ENCODE results near the gene MARCHF9.
"Not testable (repeated sequence)": the region's sequence is repeated elsewhere in the genome, so short reads cannot be mapped to it uniquely, and the experiment has no call there.

MARCHF9 gene

DNA sequence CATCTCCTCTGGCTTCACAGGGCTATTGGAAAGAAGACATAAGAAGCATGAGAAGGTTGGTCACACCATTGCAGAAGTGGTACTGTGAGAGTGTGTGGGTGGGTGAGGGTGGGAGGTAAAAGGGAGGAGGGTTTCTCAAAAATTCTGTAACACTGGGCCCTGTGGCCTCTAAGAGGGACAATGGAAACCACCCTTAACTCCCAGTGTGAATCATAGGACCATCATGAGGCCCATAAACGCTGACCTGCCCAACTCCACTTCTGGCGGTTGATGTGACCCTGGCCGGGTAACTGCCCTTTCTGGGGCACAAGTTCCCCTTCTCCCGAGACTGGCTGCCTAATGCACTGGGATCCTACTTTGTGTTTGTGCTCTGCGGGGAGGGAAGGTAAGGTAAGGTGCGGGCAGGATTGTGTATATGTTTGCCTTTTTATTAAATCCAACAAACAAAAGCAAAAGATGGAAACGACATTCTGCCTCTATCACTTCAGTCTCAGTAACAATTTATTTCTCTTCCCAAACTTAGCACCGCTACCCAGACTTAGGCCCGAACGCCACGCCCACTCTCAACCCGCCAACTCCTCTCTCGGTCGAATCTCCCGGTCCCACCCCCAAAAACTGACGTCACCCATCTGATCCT, 16.5 kb downstream of the MARCHF9 start:
- DNase-seq: peak; percentile 88 to 95

DNA sequence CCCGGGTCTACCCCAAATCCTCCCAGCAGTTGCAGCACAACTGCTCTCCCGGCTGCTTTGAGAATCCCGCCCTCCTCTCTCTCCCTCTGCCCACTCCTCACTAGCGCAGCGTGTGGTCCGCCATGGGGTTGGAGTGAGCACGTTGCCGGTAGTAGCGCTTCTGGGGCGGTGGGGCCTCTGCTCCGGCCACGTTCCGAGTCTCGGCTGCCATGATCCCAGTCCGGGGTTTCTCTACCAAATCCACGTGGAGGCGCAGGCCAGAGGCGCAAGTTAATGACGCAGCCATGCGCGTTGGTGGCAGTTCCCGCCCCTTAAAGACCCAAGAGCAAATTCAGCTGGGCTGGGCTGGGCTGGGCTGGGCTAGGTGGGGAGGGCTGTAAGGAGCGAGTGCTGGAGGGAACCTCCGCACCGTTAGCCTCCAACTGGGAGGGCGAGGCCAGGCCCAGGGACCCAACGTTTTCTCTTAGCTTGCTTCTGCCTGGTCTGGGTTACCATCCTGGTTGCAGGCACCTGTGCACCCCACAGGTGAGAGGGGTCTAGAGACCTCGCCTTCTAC, 17.0 kb downstream of the MARCHF9 start, which contains the start of gene METTL1:
TSS of gene METTL1 (minus strand) at position 233 of the 556 bp plus-strand sequence. CDS start at position 211, 22 bp downstream.
- DNase-seq: peak; percentile 98

DNA sequence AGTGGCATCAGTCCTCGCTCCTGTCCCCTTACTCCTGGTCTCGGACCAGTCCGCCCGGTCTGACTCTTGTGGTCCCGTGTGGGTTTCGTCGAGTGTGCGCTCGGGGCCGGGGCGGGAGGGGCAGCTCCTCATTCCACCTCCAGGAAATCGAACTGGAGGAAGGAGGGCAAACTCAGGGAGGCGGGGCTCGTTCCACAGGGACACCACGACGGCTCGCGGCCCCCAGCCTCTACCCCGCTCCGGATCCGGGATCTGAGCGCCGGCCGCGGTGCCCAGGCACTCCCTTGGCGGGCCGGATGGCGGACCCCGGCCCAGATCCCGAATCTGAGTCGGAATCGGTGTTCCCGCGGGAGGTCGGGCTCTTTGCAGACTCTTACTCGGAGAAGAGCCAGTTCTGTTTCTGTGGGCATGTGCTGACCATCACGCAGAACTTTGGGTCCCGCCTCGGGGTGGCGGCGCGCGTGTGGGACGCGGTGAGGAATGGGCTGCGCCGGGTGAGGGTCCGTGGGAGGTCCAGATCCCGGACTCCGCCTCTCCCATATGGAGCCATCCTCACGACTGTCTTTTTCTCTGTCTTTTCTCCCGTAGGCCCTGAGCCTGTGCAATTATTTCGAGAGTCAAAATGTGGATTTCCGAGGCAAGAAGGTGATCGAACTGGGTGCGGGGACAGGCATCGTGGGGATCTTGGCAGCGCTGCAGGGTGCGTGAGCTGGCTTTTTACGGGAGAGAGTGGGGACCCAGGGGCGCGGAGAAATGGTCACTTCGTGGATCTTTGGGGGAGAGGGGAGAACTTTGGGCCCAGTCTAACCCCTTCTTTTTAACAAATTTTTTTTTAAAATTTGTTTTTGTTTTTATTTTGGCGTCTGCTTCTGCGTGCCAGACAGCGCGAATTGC, 17.8 kb downstream of the MARCHF9 start, which contains the start of gene EEF1AKMT3:
TSS of gene EEF1AKMT3 (plus strand) at position 186 of the 894 bp plus-strand sequence. CDS start at position 297, 111 bp downstream.
- DNase-seq: peak; percentile 49 to 69

DNA sequence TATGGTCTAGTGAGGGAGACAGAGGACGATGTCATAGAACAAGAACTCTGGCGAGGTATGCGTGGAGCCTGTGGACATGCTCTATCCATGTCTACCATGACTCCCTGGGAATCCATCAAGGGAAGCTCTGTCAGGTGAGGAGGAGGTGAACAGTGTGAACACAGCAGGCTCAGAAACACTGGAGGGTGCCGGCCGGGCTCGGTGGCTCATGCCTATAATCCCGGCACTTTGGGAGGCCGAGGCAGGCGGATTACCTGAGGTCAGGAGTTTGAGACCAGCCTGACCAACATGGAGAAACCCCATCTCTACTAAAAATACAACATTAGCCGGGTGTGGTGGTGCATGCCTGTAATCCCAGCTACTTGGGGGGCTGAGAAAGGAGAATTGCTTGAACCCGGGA, 19.7 kb downstream of the MARCHF9 start:
- DNase-seq: not testable (repeated sequence)

DNA sequence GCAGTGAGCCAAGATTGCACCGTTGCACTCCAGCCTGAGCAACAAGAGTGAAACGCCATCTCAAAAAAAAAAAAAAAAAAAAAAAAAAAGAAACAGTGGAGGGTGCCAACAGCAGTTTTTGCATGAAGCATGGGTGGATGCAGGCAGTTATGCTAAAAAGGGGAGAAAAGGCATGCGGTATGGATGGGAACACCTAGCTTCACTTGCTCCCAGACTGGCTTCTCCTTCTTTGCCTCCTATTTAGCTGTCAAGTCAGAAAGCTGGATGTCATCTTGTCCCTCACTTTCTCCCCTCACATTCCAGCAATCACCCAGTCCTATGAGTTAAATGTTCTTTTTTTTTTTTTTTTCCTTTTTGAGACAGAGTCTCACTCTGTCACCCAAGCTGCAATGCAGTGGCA, 20.1 kb downstream of the MARCHF9 start:
- no peak for DNase-seq

DNA sequence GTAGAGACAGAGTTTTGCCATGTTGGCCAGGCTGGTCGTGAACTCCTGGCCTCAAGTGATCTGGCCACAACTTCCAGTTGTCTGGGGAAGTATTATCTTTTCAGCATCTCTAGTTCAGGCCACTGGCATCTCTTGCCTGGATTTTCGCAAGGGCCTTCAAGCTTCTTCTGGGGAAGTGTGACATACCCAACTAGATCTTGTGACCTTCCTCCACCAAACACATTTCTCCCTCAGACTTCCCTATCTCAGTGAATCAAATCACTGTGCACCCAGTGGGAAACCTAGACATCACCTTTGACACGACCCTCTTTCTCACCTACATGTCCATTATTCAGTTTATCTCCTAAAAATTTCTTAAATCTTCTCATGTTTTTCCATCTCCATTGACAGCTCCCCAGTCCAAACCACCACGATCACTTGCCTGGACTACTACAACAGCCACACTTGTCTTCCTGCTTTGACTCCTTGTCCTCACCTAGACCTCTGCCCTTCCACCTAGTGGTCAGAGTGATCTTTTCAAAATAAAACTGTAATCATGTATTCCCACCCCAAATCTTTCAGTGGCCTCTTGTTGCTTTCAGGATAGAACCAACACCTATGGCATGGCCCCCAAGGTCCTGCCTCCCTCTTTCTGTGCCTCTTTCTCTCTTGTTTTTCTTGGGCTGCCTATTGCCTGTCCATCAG, 20.8 kb downstream of the MARCHF9 start:
- peak; percentile 91 for DNase-seq

DNA sequence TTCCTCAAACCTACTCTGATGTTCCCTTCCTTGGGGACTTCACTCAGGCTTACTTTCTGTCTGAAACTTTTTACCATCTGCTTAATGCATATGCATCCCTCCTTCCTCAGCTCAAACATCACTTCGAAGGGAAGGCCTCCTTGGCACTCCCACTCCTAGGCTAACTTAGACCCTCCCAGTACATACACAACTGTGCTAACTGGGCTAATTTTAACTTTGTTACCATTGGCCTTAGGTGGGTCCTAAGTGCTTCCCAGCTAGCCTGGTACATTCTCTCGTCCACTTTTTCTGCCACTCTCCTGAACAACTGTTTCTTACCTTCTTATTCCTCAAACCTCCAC, 21.3 kb downstream of the MARCHF9 start:
- no peak for DNase-seq

DNA sequence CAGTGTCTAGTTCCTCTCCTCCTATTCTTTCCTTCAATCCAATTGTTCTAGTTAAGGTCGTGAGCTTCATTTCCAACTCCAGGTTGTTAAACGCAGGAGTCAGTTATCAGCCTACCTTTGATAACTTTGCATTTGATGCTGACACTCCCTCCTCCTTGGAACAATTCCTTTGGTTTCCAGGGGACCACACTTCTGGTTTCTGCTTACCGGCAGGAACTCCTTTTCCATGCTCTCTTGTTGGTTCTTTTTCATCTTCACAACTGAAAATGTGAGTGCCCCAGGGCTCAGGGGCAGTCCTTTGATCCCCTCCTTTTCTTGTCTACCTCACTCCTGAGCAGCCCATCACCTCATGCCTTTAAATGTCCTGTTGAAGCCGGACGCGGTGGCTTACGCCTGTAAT, 22.5 kb downstream of the MARCHF9 start:
- DNase-seq: no peak

DNA sequence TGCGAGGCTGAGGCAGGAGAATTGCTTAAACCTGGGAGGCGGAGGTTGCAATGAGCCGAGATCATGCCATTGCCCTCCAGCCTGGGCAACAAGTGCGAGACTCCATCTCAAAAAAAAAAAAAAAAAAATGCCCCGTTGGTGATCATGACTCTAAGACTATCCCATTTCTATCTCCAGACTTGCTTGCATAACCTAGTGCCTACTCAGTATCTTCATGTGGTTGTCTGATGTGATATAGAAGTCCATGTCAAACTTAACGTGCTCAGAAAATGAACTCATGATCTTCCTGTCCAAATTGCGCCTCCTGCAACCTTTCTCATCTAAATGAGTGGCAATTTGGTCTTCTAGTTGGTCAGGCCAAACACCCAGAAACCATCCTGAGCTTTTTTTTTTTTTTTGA, 23.0 kb downstream of the MARCHF9 start:
- DNase-seq: peak in 1 of 2 donors; percentile 31

DNA sequence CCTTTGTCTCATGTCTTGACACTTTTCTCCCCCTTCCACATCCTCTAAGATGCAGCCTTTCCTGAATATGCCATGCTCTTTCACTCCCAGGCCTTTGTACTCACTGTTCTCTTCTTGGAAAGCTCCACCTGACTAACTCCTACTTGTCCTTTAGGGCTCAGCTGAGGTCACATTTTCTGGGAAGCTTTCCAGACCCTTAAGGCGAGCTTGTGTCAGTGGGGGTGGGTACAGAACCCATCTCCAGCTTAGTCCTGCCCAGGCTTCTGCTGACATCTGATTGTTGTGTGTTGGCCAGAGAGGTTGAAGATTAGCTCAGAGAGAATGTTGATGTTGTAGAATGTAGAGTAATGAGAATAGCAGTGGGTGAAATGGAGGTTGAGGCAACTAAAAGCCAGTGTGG, 24.8 kb downstream of the MARCHF9 start:
- DNase-seq: no peak

DNA sequence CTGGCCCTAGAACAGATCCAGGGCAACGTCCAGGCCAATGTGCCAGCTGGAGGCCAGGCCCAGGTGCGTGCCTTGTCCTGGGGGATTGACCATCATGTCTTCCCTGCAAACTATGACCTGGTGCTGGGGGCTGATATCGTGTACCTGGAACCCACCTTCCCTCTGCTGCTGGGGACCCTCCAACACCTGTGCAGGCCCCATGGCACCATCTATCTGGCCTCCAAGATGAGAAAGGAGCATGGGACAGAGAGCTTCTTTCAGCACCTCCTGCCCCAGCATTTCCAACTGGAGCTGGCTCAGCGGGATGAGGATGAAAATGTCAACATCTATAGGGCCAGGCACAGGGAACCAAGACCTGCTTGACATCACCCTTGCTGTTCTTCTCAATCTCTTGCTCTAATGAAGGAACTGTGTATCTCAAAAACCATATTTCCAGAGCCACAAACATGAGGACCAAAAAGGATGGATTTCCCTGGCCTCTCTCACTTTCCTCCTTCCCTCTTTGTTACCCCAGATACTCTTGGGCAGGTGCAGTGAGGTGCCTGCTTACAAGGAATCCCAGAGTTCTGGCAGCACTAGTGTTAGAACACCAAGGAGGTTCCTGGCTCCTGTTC, 25.5 kb downstream of the MARCHF9 start:
- no peak for DNase-seq

DNA sequence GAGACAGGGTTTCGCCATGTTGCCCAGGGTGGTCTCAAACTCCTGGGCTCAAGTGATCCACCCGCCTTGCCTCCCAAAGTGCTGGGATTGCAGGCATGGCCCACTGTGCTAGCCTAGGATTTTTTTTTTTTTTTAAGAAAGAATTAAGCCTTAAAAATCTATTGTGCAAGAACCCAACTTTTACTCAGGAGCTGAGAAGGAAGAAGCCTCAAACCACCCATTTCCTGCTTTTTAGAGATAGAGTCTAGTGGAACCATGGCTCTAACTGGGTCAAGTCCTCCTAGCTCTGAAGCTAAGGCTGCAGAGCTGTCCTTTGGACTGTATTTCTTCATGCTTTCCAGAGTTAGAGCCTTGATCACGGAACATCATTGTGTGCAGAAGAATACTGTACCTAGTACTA, 26.3 kb downstream of the MARCHF9 start:
- peak; percentile 56 to 57 for DNase-seq

DNA sequence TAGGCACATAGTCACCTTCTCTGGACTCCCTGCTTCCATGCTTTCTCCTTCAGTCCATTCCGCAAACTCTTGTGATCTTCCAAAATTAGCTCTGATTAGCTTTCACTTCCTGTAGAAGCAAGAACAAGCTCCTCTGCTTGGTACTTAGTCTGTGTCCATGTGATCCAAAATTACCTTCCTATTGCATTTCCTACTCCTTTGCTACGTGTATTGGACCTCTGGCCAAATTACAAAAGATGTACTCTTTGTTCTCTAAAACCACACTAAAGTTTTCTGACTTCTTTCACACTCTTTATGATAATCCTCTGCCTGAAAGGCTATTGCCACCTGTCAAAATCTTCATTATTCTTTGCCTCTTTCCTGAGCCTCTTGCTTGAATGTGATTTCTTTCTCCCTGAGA, 26.9 kb downstream of the MARCHF9 start:
- DNase-seq: no peak

DNA sequence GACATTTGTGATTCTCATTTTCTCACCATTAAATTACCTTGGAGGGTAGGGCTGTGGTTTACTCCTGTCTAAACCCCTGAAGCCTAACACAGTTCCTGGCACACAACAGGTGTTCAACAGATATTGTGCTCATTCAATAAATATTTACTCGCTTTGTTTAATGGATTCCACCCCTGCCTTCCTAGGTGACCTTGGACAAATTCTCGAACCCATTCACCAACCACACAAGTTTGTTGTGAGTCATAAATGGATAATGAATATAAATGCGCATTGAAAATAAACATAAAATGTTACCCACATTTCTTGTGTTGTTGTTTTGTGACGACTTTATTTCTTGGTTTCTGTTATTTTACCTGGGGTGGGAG, 27.3 kb downstream of the MARCHF9 start:
- DNase-seq: no peak

DNA sequence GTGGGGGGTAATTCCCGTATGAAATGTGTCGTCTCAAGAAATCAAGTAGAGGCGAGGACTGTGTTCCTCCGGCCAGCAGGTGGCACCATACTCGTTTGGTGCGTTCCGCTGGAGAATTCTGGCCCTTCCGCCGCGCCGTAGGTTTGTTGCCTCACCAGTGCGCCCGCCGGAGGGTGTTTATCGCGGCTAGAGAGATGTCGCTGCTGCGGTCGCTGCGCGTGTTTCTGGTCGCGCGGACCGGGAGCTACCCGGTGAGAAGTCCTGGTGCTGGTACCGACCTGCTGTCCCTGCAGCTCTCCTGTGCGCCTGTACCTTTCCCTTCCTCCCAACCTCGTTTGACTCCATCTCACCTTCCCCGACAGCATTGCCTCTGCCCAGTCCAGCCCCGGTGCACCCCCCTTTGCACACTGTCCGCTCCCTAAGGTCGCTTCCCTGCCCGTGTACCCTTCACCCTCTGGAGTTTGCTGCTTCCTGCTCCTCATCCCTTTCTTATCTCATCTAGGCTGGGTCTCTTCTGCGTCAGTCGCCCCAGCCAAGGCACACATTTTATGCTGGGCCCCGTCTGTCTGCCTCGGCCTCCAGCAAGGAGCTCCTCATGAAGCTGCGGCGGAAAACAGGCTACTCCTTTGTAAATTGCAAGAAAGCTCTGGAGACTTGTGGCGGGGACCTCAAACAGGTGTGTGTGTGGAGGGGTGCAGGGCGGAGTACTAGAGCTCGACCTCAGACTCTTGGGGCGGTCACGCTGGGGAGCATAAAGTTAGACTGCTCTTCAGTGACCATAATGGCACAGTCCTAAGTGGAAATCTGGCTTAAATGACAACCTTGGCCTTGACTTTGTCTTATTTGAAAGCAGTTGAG, 27.9 kb downstream of the MARCHF9 start, which contains the start of gene TSFM:
TSS of gene TSFM (plus strand) at position 180 of the 858 bp plus-strand sequence. CDS start at position 195, 15 bp downstream.
- peak; percentile 96 for DNase-seq

DNA sequence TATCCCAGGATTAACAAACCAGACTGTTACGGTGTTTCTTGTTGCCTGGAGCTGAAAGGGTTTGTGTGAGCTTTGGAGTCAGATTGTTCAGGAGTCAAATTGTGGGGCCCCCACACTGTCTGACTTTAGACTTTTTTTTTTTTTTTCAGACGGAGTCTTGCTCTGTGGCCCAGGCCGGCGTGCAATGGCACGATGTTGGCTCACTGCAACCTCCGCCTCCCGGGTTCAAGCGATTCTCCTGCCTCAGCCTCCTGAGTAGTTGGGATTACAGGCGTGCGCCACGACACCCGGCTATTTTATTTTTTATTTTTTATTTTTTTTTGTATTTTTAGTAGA, 28.5 kb downstream of the MARCHF9 start:
- no peak for DNase-seq

DNA sequence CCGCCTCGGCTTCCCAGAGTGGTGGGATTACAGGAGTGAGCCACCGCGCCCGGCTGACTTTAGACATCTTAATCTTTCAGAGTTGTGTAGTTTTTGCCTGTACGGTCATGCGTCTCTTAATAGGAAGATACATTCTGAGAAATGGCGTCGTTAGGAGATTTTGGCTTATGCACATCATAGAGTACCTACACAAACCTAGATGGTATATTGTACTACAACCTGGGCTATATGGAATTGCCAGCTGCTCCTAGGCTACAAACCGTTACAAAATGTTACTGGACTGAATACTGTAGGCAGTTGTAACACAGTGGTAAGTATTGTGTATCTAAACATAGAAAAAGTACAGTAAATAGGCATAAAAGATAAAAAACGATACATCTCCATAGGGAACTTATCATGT, 29.0 kb downstream of the MARCHF9 start:
- DNase-seq: no peak

DNA sequence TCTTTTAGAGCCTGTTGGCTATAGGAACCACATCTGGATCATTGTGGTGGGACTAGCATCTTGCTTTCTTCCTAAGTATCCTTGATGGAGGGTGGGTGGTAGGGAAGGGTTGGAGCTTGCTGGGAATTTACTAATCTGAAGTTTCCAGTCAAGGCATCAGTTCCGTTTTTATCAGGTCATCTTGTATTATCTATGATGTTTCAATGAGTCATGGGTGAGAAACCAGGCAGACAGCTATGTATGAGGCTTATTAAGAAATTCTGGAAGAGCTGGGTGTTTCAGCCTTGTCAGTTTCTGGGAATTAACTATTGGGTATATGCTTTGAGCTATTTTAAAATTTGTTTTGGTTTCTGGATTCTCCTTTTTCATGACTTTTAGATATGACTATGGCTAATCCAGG, 39.0 kb downstream of the MARCHF9 start:
- peak; percentile 45 to 50 for DNase-seq

DNA sequence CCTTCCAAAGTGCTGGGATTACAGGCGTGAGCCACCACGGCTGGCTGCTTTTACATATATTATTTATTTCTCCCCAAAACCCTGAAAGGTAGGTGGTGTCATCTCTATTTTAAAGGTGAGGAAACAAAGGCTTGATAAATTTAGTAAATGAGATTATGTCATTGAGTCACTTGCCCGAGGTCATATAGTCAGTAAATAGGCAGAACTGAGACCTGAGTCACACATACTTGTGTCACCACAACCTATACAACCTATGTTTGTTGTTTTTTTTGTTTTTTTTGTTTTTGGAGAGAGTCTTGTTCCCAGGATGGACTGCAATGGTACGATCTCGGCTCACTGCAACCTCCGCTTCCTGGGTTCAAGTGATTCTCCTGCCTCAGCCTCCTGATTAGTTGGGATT, 40.5 kb downstream of the MARCHF9 start:
- DNase-seq: no peak

DNA sequence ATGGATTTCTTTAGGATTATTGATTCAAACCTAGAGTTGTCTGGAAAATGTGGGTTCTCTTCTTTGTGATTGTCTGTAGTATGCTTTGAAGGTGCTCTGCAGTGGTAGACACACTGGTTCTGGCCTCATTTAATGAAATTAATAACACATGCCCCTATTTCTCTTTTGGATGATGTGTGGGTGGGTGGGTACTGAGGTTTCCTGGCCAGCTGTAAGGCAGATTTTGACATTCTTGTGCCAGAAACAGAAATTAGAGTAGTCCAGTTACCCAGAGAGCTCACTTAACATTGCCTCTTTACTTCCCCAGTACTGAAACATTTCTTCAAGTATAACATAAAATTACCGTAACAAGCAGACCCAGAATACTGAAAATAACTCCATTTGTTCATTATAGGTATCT, 42.1 kb downstream of the MARCHF9 start:
- DNase-seq: peak in 1 of 2 donors; percentile 18

DNA sequence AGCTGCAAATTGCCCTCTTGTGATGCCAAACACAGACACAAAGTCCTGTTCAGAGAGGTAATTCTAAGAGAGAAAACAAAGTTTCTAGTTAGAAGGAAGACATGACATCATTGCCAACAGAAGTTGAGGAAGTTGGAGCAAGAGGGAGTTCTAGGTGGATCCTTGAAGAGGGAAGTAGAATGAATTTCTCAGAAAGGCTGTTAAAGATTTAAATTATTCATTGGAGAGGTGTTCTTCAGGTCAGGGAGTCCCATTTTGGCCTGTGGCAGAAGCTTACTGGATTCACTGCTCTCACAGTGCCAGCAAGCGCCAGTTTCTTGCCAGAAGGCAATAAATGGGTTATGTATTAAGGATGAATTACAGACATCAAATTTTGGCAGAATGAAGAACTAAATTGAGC, 43.0 kb downstream of the MARCHF9 start:
- DNase-seq: peak; percentile 57 to 70

DNA sequence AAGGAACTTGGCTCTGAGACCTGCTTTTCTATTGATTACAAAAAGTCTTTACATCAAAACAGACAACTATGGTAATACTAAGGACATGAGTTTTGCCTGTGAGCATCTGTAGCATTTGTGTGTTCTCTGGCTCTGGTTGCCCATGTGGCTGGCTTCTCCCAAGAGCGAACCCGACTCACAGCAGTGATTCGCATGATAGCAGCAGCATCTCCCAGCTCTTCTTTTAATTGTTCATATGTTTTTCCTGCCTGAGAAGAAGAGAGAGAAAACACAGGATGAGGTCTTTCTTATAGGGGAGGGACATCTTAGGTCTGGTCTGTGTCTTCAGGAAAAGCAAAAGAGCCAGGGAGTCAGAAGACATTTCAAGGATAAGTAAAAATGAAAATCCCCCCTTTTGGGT, 46.1 kb downstream of the MARCHF9 start:
- DNase-seq: no peak

All from inflammatory macrophage (primary cell).